SK-N-SH (cell line): Measurements from ENCODE around the gene ANO4. TPM values are rescaled to one million over a fixed set of nuclear protein-coding genes. Genes with fewer than 3 reads are reported as not detected.

ENCODE experiments used
- CTCF ChIA-PET: fragments of 300-600, 350-600 bp; formaldehyde crosslinking; extraction: SDS; loops from one replicate; lab custom pipeline; 2021; lab: Yijun Ruan, JAX
- POLR2A ChIA-PET: fragments of 350-600 bp; sonication (Branson Sonifier 250); formaldehyde crosslinking; extraction: SDS; loops from one replicate; lab custom pipeline; 2020; ENCODE audit warnings: antibody characterized with exemption, inconsistent platforms; lab: Yijun Ruan, JAX
- DNase-seq: peaks from one replicate; pipeline ENCODE4 v3.0.0; 2012
- H2AFZ ChIP-seq: fragments of 200-600 bp; sonication (generic); 2 replicates; pipeline ENCODE4 v1.8.1; 2016; ENCODE audit warnings: antibody characterized with exemption, mild to moderate bottlenecking, low read depth
- H3F3A ChIP-seq: fragments of 200-600 bp; sonication (generic); replicated peaks from 2 replicates; pipeline ENCODE3; 2016; ENCODE audit warnings: antibody characterized with exemption, mild to moderate bottlenecking; ENCODE audit not compliant: insufficient read depth
- H3K27ac ChIP-seq, 2 experiments: fragments of 200-500 bp in 1 of 2; fragments of 200-600 bp in 1 of 2; sonication (Bioruptor generic) in 1 of 2; sonication (generic), shearing (Covaris generic) in 1 of 2; 2 replicates each; pipeline versions ENCODE4 v1.5.1 to v1.6.1; 2014 to 2016; ENCODE audit warnings: low read depth in 2 of 2, inconsistent platforms in 1 of 2, low read length in 1 of 2, mild to moderate bottlenecking in 1 of 2, mixed read lengths in 1 of 2
- H3K27me3 ChIP-seq: fragments of 200-600 bp; sonication (generic), shearing (Covaris generic); 2 replicates; pipeline ENCODE4 v1.6.1; 2016; ENCODE audit warnings: mixed run types; ENCODE audit not compliant: insufficient read depth
- H3K36me3 ChIP-seq, 2 experiments: fragments of 200-500 bp in 1 of 2; fragments of 200-600 bp in 1 of 2; sonication (Bioruptor generic) in 1 of 2; sonication (generic) in 1 of 2; replicated peaks in 1 of 2; 2 replicates each; pipeline versions ENCODE3 to v1.5.1; 2014 to 2016; ENCODE audit warnings: low read length in 1 of 2, mild to moderate bottlenecking in 1 of 2; ENCODE audit not compliant: insufficient read depth in 2 of 2, control insufficient read depth in 1 of 2
- H3K4me1 ChIP-seq, 2 experiments: fragments of 200-500 bp in 1 of 2; fragments of 200-600 bp in 1 of 2; sonication (Bioruptor generic) in 1 of 2; sonication (generic), shearing (Covaris generic) in 1 of 2; 2 replicates each; pipeline versions ENCODE4 v1.5.1 to v1.6.1; 2014 to 2016; ENCODE audit warnings: low read depth in 1 of 2, low read length in 1 of 2, mixed run types in 1 of 2; ENCODE audit not compliant: insufficient read depth in 2 of 2, control insufficient read depth in 1 of 2
- H3K4me2 ChIP-seq: fragments of 200-600 bp; sonication (generic), shearing (Covaris generic); 2 replicates; pipeline ENCODE4 v1.6.1; 2017; ENCODE audit warnings: mixed run types
- H3K4me3 ChIP-seq, 2 experiments: fragments of 200-500 bp in 1 of 2; fragments of 200-600 bp in 1 of 2; sonication (Bioruptor generic) in 1 of 2; sonication (generic), shearing (Covaris generic) in 1 of 2; 2 replicates each; pipeline versions ENCODE4 v1.5.1 to v1.8.1; 2014 to 2016; ENCODE audit warnings: low read depth in 2 of 2, inconsistent platforms in 1 of 2, low read length in 1 of 2, mild to moderate bottlenecking in 1 of 2, mixed read lengths in 1 of 2, moderate library complexity in 1 of 2
- H3K79me2 ChIP-seq: fragments of 200-600 bp; sonication (generic); 2 replicates; pipeline ENCODE4 v1.8.1; 2017; ENCODE audit warnings: mild to moderate bottlenecking; ENCODE audit not compliant: insufficient read depth
- H3K9ac ChIP-seq: fragments of 200-600 bp; sonication (generic); 2 replicates; pipeline ENCODE4 v1.6.1; 2017; ENCODE audit warnings: mixed run types
- H3K9me2 ChIP-seq: fragments of 200-600 bp; sonication (generic); 2 replicates; pipeline ENCODE4 v1.6.1; 2017; ENCODE audit warnings: mixed run types
- H3K9me3 ChIP-seq: fragments of 200-600 bp; sonication (generic); 2 replicates; pipeline ENCODE4 v1.6.1; 2017; ENCODE audit warnings: mixed run types, mild to moderate bottlenecking, moderate library complexity
- H4K20me1 ChIP-seq: fragments of 200-600 bp; sonication (generic); 2 replicates; pipeline ENCODE4 v1.6.1; 2017; ENCODE audit warnings: mild to moderate bottlenecking, mixed run types; ENCODE audit not compliant: insufficient read depth
- FOXM1 ChIP-seq: IDR thresholded peaks from 2 replicates; pipeline ENCODE4 v1.4.0; 2012; ENCODE audit warnings: low read depth, mild to moderate bottlenecking
- GABPA ChIP-seq: IDR thresholded peaks from 2 replicates; pipeline ENCODE4 v1.4.0; 2012; ENCODE audit warnings: low read depth, mild to moderate bottlenecking
- MEF2A ChIP-seq: IDR thresholded peaks from 2 replicates; pipeline ENCODE4 v1.4.0; 2012; ENCODE audit warnings: low read depth, borderline replicate concordance
- NRF1 ChIP-seq: IDR thresholded peaks from 2 replicates; pipeline ENCODE4 v1.6.1; 2012; ENCODE audit warnings: low read depth, mild to moderate bottlenecking, low read length
- RAD21 ChIP-seq: IDR thresholded peaks from 2 replicates; pipeline ENCODE4 v1.6.1; 2012; ENCODE audit warnings: mild to moderate bottlenecking, low read length
- RXRA ChIP-seq: IDR thresholded peaks from 2 replicates; pipeline ENCODE4 v1.4.0; 2012; ENCODE audit warnings: low read depth, mild to moderate bottlenecking, borderline replicate concordance
- SMC3 ChIP-seq: IDR thresholded peaks from 2 replicates; pipeline ENCODE4 v1.6.1; 2012; ENCODE audit warnings: low read depth, low read length, improper control_type of control experiment
- YY1 ChIP-seq: IDR thresholded peaks from 2 replicates; pipeline ENCODE4 v1.4.0; 2012; ENCODE audit warnings: low read depth, mild to moderate bottlenecking
- WGBS: methylation state at CpG from one replicate; pipeline ENCODE4 v1.1.6; 2017; ENCODE audit warnings: low lambda C conversion rate; 5-methylcytosine and 5-hydroxymethylcytosine counted together
- polyA plus RNA-seq, 3 experiments: library from polyadenylated mRNA; depleted of rRNA; stranded (reverse); fragments of >200 nt; gene quantifications; 2 replicates each; pipeline ENCODE4 v1.2.3, GENCODE V29; 2012
- TF ChIP-seq, protein P1 (sequence below): IDR thresholded peaks from 2 replicates; pipeline ENCODE4 v1.4.0; 2012; ENCODE audit warnings: low read depth, borderline replicate concordance
- TF ChIP-seq, protein P2 (sequence below): fragments of 150-350 bp; IDR thresholded peaks from 2 replicates; pipeline ENCODE4 v1.6.1; 2016; ENCODE audit warnings: mild to moderate bottlenecking, low read depth, low read length

The ANO4 gene
- polyA plus RNA-seq (2012; rRNA removed), result 9.4 and 14.1 TPM in 2 replicates
- 12.0 and 12.1 TPM in 2 replicates for polyA plus RNA-seq (2012; cell fraction: cytosol; rRNA removed)
- 9.1 and 18.5 TPM in 2 replicates for polyA plus RNA-seq (2012; cell fraction: nucleus; rRNA removed)

DNA sequence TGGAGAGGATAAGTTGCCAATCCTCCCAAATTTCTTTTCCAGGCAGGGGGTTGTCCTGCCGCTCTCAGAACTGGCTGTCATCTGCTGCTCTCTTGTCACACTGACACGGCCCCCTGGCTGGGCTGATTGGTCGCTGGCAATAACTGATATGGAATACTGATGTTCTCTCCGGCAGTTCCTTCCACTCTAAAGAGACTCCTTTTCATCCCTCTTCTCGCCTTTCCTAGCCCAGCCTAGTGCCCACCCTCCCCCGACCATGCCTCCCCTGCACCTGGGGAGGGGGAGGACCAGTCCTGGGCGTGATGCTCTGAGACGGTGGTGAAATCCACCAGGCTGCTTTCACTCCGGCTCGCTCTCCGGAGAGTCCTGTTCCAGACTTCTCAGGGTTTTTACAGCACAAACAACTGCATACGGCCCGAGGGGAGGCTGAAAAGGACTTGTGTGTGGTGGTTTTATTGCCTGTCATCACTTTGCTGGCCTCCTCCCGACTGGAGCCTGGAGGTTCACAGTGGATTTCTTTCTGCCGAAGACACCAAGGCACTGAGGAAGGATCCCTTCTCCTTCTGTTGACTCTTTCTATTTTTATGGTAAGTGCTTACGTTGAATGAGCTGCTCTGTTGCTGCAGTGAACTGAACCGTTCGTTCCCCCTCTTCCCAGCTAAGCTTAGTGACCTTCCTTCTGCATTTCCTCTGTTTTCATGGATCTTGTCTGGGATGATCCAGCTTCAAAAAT is at the start of gene ANO4:
Gene ANO4, plus strand, starts transcription at position 336 of the 733 bp plus-strand sequence. CDS start 107,010 bp downstream, outside the sequence.
- H4K20me1 ChIP-seq, result no peaks in the 10 kb centered on the region
- H3K4me1 ChIP-seq, result peaks cover 0 to 7% of the 10 kb centered on the region in 2 experiments; a peak in 2 of 4 replicates
- no peaks in the 10 kb centered on the region for H3K27me3 ChIP-seq
- CTCF ChIA-PET, result no interaction called here
- no peaks in the 10 kb centered on the region for H3K79me2 ChIP-seq
- H3K4me2 ChIP-seq, result peak within 1 kb of the TSS; percentile 32
- 17% methylated on average over 18 of the region's 18 CpGs for WGBS
- POLR2A ChIA-PET, result no interaction called here
- no peaks in the 10 kb centered on the region for H3K36me3 ChIP-seq
- TF ChIP-seq GABPA (no peak), RAD21 (no peak)
- no peaks in the 10 kb centered on the region for H3K9me2 ChIP-seq
- peaks cover 7% of the 10 kb centered on the region for H3F3A ChIP-seq
- H2AFZ ChIP-seq, result 0 out of 2 replicates have a peak within 1 kb of the TSS, but pooled peaks have one; percentile 17
- no peak within 1 kb of the TSS for H3K9ac ChIP-seq
- peak within 1 kb of the TSS in 1 of 2 experiments; percentile 3; a peak in 1 of 4 replicates for H3K27ac ChIP-seq
- peak; percentile 8 for DNase-seq
- peak within 1 kb of the TSS; percentile 26 to 30; a peak in 3 of 4 replicates for H3K4me3 ChIP-seq
- no peaks in the 10 kb centered on the region for H3K9me3 ChIP-seq

DNA sequence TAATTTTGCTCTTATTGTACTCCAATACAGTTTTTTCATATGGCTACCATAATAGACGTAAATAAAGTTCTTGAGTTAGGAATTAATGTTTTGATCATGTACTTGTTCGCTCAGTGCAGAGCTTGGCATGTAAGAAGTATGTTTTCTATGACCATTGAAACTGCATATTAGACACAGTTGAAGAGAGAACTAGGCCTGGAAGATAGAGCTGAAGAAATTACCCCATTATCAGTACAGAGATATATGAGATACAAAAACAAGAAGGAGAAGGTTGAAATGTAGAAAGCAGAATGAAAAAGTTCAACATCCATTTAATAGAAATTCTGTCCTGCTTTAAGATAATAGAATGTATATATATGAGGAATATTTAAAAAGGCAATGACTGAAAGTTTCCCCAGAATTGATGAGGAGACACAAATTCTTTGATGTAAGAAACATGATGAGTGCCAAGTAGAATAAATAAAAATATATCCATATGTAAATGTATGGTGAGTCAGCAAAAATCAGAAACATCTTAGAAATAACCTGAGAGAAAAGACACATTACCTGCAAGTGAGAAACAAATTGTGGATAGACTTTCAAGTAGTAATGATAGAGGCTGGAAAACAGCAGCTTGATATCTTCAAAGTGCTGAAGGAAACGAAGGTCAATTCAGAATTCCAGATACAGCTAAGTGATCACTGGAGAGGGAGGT is 49.1 kb upstream of the ANO4 start:
- H2AFZ ChIP-seq, result no peak overlapping the region
- WGBS, result 29% methylated on average over 3 of the region's 3 CpGs
- POLR2A ChIA-PET, result no interaction called here
- no peak for TF ChIP-seq MEF2A
- H3F3A ChIP-seq, result peaks cover 2% of the 10 kb centered on the region
- no peak overlapping the region for H3K4me3 ChIP-seq
- H3K9ac ChIP-seq, result no peak overlapping the region
- no peaks in the 10 kb centered on the region for H4K20me1 ChIP-seq
- no peak overlapping the region for H3K27ac ChIP-seq
- peaks cover 0 to 4% of the 10 kb centered on the region in 2 experiments for H3K36me3 ChIP-seq
- no peaks in the 10 kb centered on the region for H3K4me1 ChIP-seq
- CTCF ChIA-PET, result interaction anchor here (1.0 kb wide), 1 partner anchor 22 kb away, joined by 3 read pairs; no protein-coding TSS in a partner anchor
- no peaks in the 10 kb centered on the region for H3K9me2 ChIP-seq
- no peak overlapping the region for H3K4me2 ChIP-seq
- DNase-seq, result no peak
- H3K27me3 ChIP-seq, result no peaks in the 10 kb centered on the region
- no peaks in the 10 kb centered on the region for H3K79me2 ChIP-seq
- H3K9me3 ChIP-seq, result no peaks in the 10 kb centered on the region

DNA sequence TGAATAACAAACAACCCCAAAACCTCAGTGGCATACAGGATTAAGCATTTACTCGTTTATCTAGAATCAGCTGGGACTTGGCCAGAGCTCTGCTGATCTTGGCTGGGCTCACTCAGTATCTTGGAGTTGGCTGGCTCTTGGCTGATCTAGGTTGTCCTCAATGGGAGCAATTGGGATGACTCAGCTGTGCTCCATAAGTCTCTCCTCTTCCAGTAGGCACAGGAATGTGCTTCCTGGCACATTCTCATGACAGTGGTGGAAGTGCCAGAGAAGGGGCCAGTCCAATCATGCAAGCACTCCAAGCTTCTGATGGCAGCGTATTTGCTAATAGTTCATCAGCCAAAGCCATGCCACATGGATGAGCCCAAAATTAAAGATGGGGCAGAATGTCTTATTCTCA is 41.7 kb upstream of the ANO4 start:
- TF ChIP-seq, protein P1, sequence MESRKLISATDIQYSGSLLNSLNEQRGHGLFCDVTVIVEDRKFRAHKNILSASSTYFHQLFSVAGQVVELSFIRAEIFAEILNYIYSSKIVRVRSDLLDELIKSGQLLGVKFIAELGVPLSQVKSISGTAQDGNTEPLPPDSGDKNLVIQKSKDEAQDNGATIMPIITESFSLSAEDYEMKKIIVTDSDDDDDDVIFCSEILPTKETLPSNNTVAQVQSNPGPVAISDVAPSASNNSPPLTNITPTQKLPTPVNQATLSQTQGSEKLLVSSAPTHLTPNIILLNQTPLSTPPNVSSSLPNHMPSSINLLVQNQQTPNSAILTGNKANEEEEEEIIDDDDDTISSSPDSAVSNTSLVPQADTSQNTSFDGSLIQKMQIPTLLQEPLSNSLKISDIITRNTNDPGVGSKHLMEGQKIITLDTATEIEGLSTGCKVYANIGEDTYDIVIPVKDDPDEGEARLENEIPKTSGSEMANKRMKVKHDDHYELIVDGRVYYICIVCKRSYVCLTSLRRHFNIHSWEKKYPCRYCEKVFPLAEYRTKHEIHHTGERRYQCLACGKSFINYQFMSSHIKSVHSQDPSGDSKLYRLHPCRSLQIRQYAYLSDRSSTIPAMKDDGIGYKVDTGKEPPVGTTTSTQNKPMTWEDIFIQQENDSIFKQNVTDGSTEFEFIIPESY, result no peak
- TF ChIP-seq FOXM1, result no peak
- TF ChIP-seq NRF1, result no peak
- no peak for TF ChIP-seq YY1
- TF ChIP-seq, protein P2, sequence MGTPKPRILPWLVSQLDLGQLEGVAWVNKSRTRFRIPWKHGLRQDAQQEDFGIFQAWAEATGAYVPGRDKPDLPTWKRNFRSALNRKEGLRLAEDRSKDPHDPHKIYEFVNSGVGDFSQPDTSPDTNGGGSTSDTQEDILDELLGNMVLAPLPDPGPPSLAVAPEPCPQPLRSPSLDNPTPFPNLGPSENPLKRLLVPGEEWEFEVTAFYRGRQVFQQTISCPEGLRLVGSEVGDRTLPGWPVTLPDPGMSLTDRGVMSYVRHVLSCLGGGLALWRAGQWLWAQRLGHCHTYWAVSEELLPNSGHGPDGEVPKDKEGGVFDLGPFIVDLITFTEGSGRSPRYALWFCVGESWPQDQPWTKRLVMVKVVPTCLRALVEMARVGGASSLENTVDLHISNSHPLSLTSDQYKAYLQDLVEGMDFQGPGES, result no peak
- no peak for TF ChIP-seq SMC3
- TF ChIP-seq RXRA, result no peak
- no peak for DNase-seq
- Histone ChIP-seq H3K4me1 (no peaks in the 10 kb centered on the region), H3K27ac (no peak overlapping the region), H4K20me1 (no peaks in the 10 kb centered on the region), H3K36me3 (peaks cover 0 to 9% of the 10 kb centered on the region in 2 experiments), H3K9me2 (no peaks in the 10 kb centered on the region), H3K27me3 (no peaks in the 10 kb centered on the region), H3F3A (peaks cover 8% of the 10 kb centered on the region), H3K9me3 (no peaks in the 10 kb centered on the region), H2AFZ (no peak overlapping the region), H3K79me2 (peaks cover 3% of the 10 kb centered on the region), H3K4me2 (no peak overlapping the region), H3K4me3 (no peak overlapping the region), H3K9ac (no peak overlapping the region)
- ChIA-PET CTCF (interaction anchor here (0.7 kb wide), 1 partner anchor 1591 kb away, joined by 3 read pairs; no protein-coding TSS in a partner anchor), POLR2A (no interaction called here)
- 7% methylated on average over 1 of the region's 2 CpGs for WGBS
